Stimulated activated naive CD8-positive, alpha-beta T cell treated with anti-CD3 and anti-CD28 coated beads, Interleukin-15, Interleukin-2, amounts not matched to agents 100 U/mL and 50 U/mL, for 24 hours (primary cell): ENCODE data around the gene THAP4.

Experiments
- ATAC-seq: fragments of 150-1000 bp; cut with Tn5 transposase; one replicate; pipeline ENCODE4 v1.10.0; 2021
- DNase-seq: peaks from one replicate; pipeline ENCODE4 v3.0.0; 2021

Gene THAP4

GRCh38 chr2:241638940-241639339 lies 2.0 kb upstream of the THAP4 start:
- no peak for ATAC-seq
- no peak for DNase-seq

- DNase-seq (peak; percentile 58), ATAC-seq (peak; percentile 41)
These were observed 1.1 kb upstream of the THAP4 start for GRCh38 chr2:241637795-241638660.

GRCh38 chr2:241636182-241637017 lies 558 bp downstream of the THAP4 start:
- ATAC-seq = peak; percentile 42
- DNase-seq = peak; percentile 55

GRCh38 chr2:241635756-241636155 lies 1.2 kb downstream of the THAP4 start:
- no peak for DNase-seq

GRCh38 chr2:241633561-241633960 lies 3.4 kb downstream of the THAP4 start:
- no peak for ATAC-seq
- no peak for DNase-seq

More at GRCh38 chr2:241635756-241636155, 1.2 kb downstream of the THAP4 start:
- ATAC-seq = no peak

GRCh38 chr2:241632478-241633325 lies 4.3 kb downstream of the THAP4 start:
- no peak for ATAC-seq

GRCh38 chr2:241629762-241630435 lies 7.1 kb downstream of the THAP4 start:
- no peak for ATAC-seq
- no peak for DNase-seq

More at GRCh38 chr2:241632478-241633325, 4.3 kb downstream of the THAP4 start:
- no peak for DNase-seq

- ATAC-seq = no peak
- no peak for DNase-seq
These were observed 9.3 kb downstream of the THAP4 start for GRCh38 chr2:241627675-241628074.

GRCh38 chr2:241620419-241620769 lies 16.6 kb downstream of the THAP4 start:
- ATAC-seq (peak; percentile 92), DNase-seq (peak; percentile 70)

GRCh38 chr2:241619597-241620418 lies 17.1 kb downstream of the THAP4 start:
- DNase-seq = no peak

GRCh38 chr2:241618829-241619228 lies 18.1 kb downstream of the THAP4 start:
- ATAC-seq (no peak), DNase-seq (no peak)

More at GRCh38 chr2:241619597-241620418, 17.1 kb downstream of the THAP4 start:
- peak; percentile 41 for ATAC-seq

- ATAC-seq (no peak), DNase-seq (no peak)
These were observed 18.6 kb downstream of the THAP4 start for GRCh38 chr2:241618296-241618805.

- peak; percentile 44 for DNase-seq
- peak; percentile 22 for ATAC-seq
These were observed 19.4 kb downstream of the THAP4 start for GRCh38 chr2:241617431-241618154.

- no peak for ATAC-seq
These were observed 20.5 kb downstream of the THAP4 start for GRCh38 chr2:241616168-241617125.

GRCh38 chr2:241615522-241616052 lies 21.4 kb downstream of the THAP4 start:
- DNase-seq (no peak), ATAC-seq (no peak)

More at GRCh38 chr2:241616168-241617125, 20.5 kb downstream of the THAP4 start:
- DNase-seq = no peak

GRCh38 chr2:241615041-241615440 lies 21.9 kb downstream of the THAP4 start:
- ATAC-seq (no peak), DNase-seq (no peak)

- ATAC-seq = no peak
- DNase-seq = no peak
These were observed 23.8 kb downstream of the THAP4 start for GRCh38 chr2:241613017-241613780.
